Activated CD4-positive, alpha-beta T cell treated with anti-CD3 and anti-CD28 coated beads, Interleukin-2, Interleukin-4, amounts not matched to agents 100 ng/mL and 50 ng/mL, durations not matched to agents 16 hours and 8 hours (primary cell): ENCODE measurements around the gene GNPDA2.
"Not testable (repeated sequence)": the region's sequence is repeated elsewhere in the genome, so short reads cannot be mapped to it uniquely, and the experiment has no call there.

Source experiments
- DNase-seq: peaks from one replicate; pipeline ENCODE4 v3.0.0-alpha.2; 2020; ENCODE audit warnings: low spot score

The GNPDA2 gene

GRCh38 chr4:44726038-44726871 lies at the start of gene GNPDA2:
GNPDA2 (minus strand) TSS chr4:44726556; CDS start chr4:44722207, 4,349 bp downstream.
- DNase-seq, result peak; percentile 86

GRCh38 chr4:44772340-44772739 lies 46.0 kb upstream of the GNPDA2 start:
- no peak for DNase-seq

- DNase-seq, result no peak
These were observed 45.4 kb upstream of the GNPDA2 start for GRCh38 chr4:44771789-44772188.

GRCh38 chr4:44766453-44766852 lies 40.1 kb upstream of the GNPDA2 start:
- no peak for DNase-seq

DNA sequence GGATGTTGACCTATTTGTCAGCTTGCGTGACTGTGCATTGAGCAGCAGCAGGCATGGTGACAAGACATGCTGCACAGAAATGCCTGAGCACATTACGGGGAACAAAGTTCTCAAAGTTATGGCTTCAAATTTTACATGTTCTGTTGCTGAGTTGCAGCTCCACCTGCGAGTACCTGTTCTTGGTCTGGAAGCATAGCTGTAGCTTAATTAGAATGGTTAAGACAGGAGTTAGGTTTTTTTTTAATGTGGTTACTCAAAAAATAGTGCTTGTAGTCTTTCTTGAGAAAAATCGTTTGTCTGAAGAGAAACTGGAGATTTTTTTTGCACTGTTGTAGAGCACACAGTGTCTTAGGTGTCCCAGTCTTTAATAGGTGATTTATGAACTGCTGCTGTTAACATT lies 38.8 kb upstream of the GNPDA2 start:
- no peak for DNase-seq

DNA sequence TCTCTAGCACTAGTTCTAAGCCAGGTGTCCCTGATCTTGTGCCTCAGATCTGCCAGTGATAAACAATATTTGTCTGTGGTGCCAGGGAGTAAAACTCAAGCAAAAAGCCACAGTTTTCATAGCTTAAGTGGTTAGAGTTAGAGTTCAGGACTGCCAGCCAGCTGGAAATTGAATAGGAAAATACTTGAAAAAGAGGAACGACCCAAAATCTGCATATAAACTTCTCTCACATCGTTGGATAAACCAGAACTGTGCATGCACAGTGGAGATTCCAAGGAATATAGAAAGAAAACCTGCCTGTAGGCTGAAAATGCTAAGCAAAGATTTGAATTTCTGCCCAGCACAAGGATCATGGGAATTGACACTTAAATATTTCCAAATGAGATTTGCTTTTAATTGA lies 35.0 kb upstream of the GNPDA2 start:
- DNase-seq, result no peak

GRCh38 chr4:44760142-44760898 lies 34.0 kb upstream of the GNPDA2 start:
- DNase-seq, result peak; percentile 46

- DNase-seq, result no peak
These were observed 30.2 kb upstream of the GNPDA2 start for GRCh38 chr4:44756559-44756958.

GRCh38 chr4:44740201-44740600 lies 13.8 kb upstream of the GNPDA2 start:
- DNase-seq, result no peak

DNA sequence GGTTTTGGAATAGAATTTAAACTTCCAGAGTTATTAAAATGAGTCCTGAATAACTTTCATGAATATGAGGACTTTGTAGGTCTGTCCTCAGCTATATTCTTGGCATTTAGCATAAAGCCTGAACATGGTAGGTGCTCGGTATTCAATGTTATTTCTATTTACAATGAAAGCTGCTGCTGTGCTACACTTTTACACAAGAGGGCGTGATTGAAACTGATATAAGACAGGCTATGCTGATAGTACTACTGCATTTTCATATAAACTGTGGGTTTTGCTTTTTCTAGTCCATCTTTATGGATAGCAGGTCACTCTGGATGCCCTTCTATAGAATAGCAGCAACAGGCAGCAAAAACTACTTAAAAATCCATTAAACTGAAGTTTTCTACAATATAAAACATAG lies 12.3 kb upstream of the GNPDA2 start:
- peak; percentile 3 for DNase-seq

DNA sequence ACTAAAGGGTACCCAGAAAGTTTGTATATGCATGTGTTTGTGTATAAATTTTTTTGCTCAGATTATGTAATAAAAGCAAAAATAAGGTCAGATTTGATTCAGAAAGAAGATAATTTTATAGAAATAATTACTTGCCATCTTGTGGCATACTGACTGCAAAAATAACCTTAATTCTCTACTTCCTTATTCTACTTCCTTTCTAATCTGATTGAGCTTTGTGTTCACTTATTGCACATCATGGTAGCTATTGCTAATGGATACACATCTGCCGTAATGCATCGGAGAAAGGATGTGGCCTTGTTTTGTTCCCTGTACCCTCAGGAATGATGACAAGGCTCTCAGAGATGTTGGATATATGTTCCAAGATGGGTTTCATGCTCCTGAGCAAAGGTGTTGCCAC lies 10.5 kb upstream of the GNPDA2 start:
- no peak for DNase-seq

GRCh38 chr4:44728694-44729093 lies 2.3 kb upstream of the GNPDA2 start:
- DNase-seq, result not testable (repeated sequence)

DNA sequence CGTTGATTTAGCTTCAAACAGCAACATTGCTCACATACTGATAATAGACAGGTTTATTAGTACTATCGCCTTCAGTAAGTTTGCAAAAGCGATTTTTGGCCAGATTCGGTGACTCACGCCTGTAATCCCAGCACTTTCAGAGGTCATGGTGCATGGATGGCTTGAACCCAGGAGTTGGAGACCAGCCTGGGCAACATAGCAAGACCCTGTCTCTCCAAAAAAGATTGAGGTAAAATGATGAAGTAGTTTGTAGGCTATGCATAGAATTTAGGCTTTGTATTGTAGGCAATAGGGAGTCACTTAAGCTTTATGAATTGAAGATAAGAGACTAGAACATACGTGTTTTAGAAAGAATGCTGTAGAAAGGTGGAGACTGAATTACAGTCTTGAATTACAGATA lies 1.1 kb upstream of the GNPDA2 start:
- DNase-seq, result no peak

GRCh38 chr4:44725726-44726037 lies 674 bp downstream of the GNPDA2 start:
- DNase-seq, result peak; percentile 9

DNA sequence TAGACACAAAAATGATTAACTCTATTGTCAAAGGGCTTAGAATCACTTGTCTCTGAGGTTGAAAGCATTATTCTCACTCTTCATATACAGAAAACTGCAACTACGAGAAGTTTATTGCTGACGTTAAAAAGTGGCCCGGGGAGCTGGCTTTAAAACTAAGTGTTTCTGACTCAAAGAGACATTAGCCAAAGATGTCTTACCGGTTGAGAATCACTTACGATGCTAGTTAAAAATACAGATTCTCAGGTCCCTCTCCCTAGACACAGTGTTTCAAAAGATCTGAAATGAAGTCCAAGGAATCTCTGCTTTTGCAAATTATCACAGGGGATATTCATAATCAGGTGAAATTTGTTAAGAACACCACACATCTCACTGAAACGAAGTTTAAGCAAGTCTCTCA lies 1.2 kb downstream of the GNPDA2 start:
- DNase-seq, result no peak

GRCh38 chr4:44722001-44722400 lies 4.4 kb downstream of the GNPDA2 start:
- no peak for DNase-seq

DNA sequence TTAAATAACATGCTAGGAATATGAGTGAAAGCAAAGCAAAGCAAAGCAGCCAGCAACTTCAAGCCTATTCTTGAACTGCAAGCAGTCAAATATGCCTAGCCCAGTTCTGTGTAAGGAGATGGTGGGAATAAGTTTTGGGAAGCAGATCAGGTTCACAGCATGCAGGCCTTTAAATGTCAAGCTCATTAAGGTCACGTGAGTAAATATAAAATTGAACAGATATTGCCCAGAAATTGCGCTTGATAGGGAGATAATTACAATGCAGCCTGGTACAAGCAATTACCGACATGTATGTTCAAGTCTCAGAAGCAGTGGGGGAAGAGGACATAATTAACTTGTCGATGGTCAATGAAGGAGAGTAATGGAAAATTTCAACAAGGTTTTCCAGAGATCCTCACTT lies 6.0 kb downstream of the GNPDA2 start:
- DNase-seq, result no peak

DNA sequence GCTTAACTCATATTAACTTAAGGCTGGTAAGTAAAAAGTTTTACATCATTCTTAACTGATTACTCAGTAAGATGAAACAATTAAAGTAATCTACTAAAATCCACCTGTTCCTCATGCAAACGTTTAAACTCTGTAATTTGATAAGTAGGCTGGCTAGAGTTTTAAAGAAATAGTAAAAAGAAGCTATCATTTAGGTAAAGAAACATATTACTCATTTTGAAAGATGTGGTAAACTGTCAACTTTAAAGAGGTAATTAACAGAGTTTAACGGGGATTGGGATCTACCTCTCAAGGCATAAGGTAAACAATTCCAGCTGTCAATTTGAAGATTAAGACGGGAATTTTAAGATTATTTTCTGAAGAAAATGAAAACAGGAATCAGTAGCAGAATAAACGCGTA lies 9.8 kb downstream of the GNPDA2 start:
- DNase-seq, result no peak

DNA sequence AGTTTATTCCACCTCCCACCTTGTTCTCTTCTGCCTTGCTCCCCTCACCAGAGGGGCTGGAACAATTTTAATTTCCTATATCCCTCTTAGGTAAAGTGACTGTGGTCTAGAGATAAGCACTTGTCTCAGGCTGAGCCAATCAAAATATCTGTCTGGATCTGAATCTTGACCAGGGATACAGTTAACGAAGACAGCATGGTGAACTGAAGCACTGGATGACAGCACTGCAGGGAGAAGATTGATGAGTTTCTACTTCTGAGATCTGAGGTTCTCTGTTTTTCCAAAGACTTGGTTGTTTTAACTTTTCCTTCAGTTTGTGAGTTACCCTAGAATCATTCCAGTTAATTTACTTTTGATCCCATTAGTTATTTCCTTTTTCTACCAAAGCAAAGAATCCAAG lies 13.2 kb downstream of the GNPDA2 start:
- DNase-seq, result no peak

GRCh38 chr4:44704673-44705072 lies 21.7 kb downstream of the GNPDA2 start:
- no peak for DNase-seq

- DNase-seq, result no peak
These were observed 25.3 kb downstream of the GNPDA2 start for GRCh38 chr4:44701037-44701436.

- no peak for DNase-seq
These were observed 25.9 kb downstream of the GNPDA2 start for GRCh38 chr4:44700427-44700826.

GRCh38 chr4:44684648-44685047 lies 41.7 kb downstream of the GNPDA2 start:
- no peak for DNase-seq

- peak; percentile 28 for DNase-seq
These were observed 47.3 kb downstream of the GNPDA2 start for GRCh38 chr4:44679060-44679459.
